ENCODE data around the gene EPS8L1. TPM values are rescaled to one million over a fixed set of nuclear protein-coding genes. Genes with fewer than 3 reads are reported as not detected.
"Not testable (repeated sequence)": the region's sequence is repeated elsewhere in the genome, so short reads cannot be mapped to it uniquely, and the experiment has no call there.

Gene EPS8L1
- total RNA-seq, 8 experiments from 2014 or later = 2.2 to 38.1 (median 8.1) TPM

GRCh38 chr19:55107252-55107651 is 31.6 kb downstream of the EPS8L1 start:
- WGBS, 10 experiments = 94 to 100% (median 100%) methylated on average over 1 to 2 of the region's 3 CpGs; no CpG with 5 or more reads in 5 of the 10 experiments
- ATAC-seq (replicated peaks in 6 of 8); H3K27ac ChIP-seq; H3K4me1 ChIP-seq (replicated peaks in 1 of 2); in situ Hi-C loops (cut with MboI; ENCODE audit: low pct_unique_long_range_greater_than_20kb in 2 of 9, low sequenced_read_pairs in 9 of 9, unreplicated experiment in 9 of 9); H3K4me3 ChIP-seq: not testable (repeated sequence)

GRCh38 chr19:55109527-55110291 is 34.0 kb downstream of the EPS8L1 start:
- H3K4me3 ChIP-seq = no peak overlapping the region
- peaks cover 9 to 17% of the 10 kb centered on the region in 2 donors for H3K4me1 ChIP-seq (replicated peaks in 1 of 2)
- no peak overlapping the region for H3K27ac ChIP-seq
- ATAC-seq (replicated peaks in 6 of 8) = no peak
- in situ Hi-C loops (cut with MboI; ENCODE audit: low pct_unique_long_range_greater_than_20kb in 2 of 9, low sequenced_read_pairs in 9 of 9, unreplicated experiment in 9 of 9) = no loop called here
- 58 to 100% (median 93%) methylated on average over 2 to 11 of the region's 20 CpGs; no CpG with 5 or more reads in 4 of the 10 experiments for WGBS, 10 experiments

DNA sequence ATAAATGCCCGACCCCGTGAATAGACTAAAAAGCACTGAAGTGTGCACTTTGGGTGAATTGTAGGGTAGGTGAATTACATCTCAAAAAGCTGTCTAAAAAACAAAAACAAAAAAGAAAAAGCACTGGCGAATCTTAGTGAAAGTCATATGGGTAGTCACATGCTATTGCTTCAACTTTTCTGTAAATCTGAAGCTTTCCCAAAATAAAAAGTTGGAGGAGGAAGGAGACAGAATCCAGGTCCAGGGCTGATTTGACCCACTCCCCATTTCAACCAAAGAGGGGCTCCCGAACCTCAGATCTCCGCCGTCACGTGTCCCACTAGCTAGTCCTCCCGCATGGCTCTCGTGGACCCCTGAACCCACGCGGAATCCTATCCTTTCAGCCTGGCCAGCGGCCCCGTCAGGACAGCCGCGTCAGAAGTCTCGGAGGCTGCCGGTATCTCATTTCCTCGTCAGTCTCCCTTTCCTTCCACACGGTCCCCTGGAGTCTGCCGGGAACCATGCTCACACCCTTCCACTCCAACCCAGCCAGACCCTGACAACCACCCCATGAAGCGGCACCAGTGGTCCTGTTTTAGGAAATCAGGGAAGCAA is 35.7 kb downstream of the EPS8L1 start:
- Histone ChIP-seq H3K4me1 (replicated peaks in 1 of 2) (peaks cover 21 to 31% of the 10 kb centered on the region in 2 donors), H3K4me3 (no peak overlapping the region), H3K27ac (no peak overlapping the region)
- in situ Hi-C loops (cut with MboI; ENCODE audit: low pct_unique_long_range_greater_than_20kb in 2 of 9, low sequenced_read_pairs in 9 of 9, unreplicated experiment in 9 of 9) = no loop called here
- 10 to 100% (median 89%) methylated on average over 1 to 14 of the region's 21 CpGs; no CpG with 5 or more reads in 2 of the 10 experiments for WGBS, 10 experiments
- no peak for ATAC-seq (replicated peaks in 6 of 8)

- 57 to 100% methylated on average over 1 to 2 of the region's 25 CpGs; no CpG with 5 or more reads in 8 of the 10 experiments for WGBS, 10 experiments
- in situ Hi-C loops (cut with MboI; ENCODE audit: low pct_unique_long_range_greater_than_20kb in 2 of 9, low sequenced_read_pairs in 9 of 9, unreplicated experiment in 9 of 9) = no loop called here
- Histone ChIP-seq H3K4me3 (no peak overlapping the region), H3K27ac (no peak overlapping the region), H3K4me1 (replicated peaks in 1 of 2) (peaks cover 21 to 31% of the 10 kb centered on the region in 2 donors)
- ATAC-seq (replicated peaks in 6 of 8) = no peak
Observed at GRCh38 chr19:55112246-55112776, 36.6 kb downstream of the EPS8L1 start.

GRCh38 chr19:55112777-55113569 is 37.3 kb downstream of the EPS8L1 start:
- ATAC-seq (replicated peaks in 6 of 8) = no peak
- WGBS, 10 experiments = 10 to 100% (median 75%) methylated on average over 1 to 9 of the region's 23 CpGs; no CpG with 5 or more reads in 6 of the 10 experiments
- in situ Hi-C loops (cut with MboI; ENCODE audit: low pct_unique_long_range_greater_than_20kb in 2 of 9, low sequenced_read_pairs in 9 of 9, unreplicated experiment in 9 of 9) = no loop called here
- Histone ChIP-seq H3K4me3 (no peak overlapping the region), H3K4me1 (replicated peaks in 1 of 2) (peaks cover 21 to 31% of the 10 kb centered on the region in 2 donors), H3K27ac (peak overlapping the region in 1 of 2 donors; percentile 25)

- peak; percentile 26 to 57 (median 50) for ATAC-seq (replicated peaks in 6 of 8)
- WGBS, 10 experiments = 0 to 60% (median 27%) methylated on average over 1 to 3 of the region's 12 CpGs; no CpG with 5 or more reads in 7 of the 10 experiments
- H3K4me1 ChIP-seq (replicated peaks in 1 of 2) = peaks cover 26 to 35% of the 10 kb centered on the region in 2 donors
- no peak overlapping the region for H3K4me3 ChIP-seq
- peak overlapping the region in 1 of 2 donors; percentile 25 for H3K27ac ChIP-seq
- in situ Hi-C loops (cut with MboI; ENCODE audit: low pct_unique_long_range_greater_than_20kb in 2 of 9, low sequenced_read_pairs in 9 of 9, unreplicated experiment in 9 of 9) = no loop called here
Observed at GRCh38 chr19:55113570-55114039, 37.9 kb downstream of the EPS8L1 start.

DNA sequence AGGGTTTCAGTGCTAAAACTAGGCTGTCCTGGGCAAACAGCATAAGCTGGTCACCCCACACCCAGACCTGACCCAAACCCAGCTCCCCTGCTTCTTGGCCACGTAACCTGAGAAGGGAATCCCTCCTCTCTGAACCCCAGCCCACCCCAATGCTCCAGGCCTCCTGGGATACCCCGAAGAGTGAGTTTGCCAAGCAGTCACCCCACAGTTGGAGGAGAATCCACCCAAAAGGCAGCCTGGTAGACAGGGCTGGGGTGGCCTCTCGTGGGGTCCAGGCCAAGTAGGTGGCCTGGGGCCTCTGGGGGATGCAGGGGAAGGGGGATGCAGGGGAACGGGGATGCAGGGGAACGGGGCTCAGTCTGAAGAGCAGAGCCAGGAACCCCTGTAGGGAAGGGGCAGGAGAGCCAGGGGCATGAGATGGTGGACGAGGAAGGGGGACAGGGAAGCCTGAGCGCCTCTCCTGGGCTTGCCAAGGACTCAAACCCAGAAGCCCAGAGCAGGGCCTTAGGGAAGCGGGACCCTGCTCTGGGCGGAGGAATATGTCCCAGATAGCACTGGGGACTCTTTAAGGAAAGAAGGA is 39.0 kb downstream of the EPS8L1 start:
- no peak for ATAC-seq (replicated peaks in 6 of 8)
- WGBS, 10 experiments = 100% methylated on average over 2 of the region's 9 CpGs; no CpG with 5 or more reads in 9 of the 10 experiments
- peaks cover 27 to 38% of the 10 kb centered on the region in 2 donors for H3K4me1 ChIP-seq (replicated peaks in 1 of 2)
- no peak overlapping the region for H3K27ac ChIP-seq
- no peak overlapping the region for H3K4me3 ChIP-seq
- in situ Hi-C loops (cut with MboI; ENCODE audit: low pct_unique_long_range_greater_than_20kb in 2 of 9, low sequenced_read_pairs in 9 of 9, unreplicated experiment in 9 of 9) = no loop called here

DNA sequence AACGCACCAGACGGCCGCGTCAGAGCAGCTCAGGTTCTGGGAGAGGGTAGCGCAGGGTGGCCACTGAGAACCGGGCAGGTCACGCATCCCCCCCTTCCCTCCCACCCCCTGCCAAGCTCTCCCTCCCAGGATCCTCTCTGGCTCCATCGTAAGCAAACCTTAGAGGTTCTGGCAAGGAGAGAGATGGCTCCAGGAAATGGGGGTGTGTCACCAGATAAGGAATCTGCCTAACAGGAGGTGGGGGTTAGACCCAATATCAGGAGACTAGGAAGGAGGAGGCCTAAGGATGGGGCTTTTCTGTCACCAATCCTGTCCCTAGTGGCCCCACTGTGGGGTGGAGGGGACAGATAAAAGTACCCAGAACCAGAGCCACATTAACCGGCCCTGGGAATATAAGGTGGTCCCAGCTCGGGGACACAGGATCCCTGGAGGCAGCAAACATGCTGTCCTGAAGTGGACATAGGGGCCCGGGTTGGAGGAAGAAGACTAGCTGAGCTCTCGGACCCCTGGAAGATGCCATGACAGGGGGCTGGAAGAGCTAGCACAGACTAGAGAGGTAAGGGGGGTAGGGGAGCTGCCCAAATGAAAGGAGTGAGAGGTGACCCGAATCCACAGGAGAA is 39.9 kb downstream of the EPS8L1 start:
- Histone ChIP-seq H3K4me1 (replicated peaks in 1 of 2) (peaks cover 27 to 35% of the 10 kb centered on the region in 2 donors), H3K27ac (peak overlapping the region in 1 of 2 donors; percentile 13), H3K4me3 (peak overlapping the region; percentile 68 to 92 (median 74))
- in situ Hi-C loops (cut with MboI; ENCODE audit: low pct_unique_long_range_greater_than_20kb in 2 of 9, low sequenced_read_pairs in 9 of 9, unreplicated experiment in 9 of 9) = no loop called here
- 0 to 80% (median 29%) methylated on average over 1 to 5 of the region's 13 CpGs; no CpG with 5 or more reads in 2 of the 10 experiments for WGBS, 10 experiments
- ATAC-seq (replicated peaks in 6 of 8) = no peak

- Histone ChIP-seq H3K27ac (peak overlapping the region; percentile 13 to 15), H3K4me3 (peak overlapping the region; percentile 68 to 92 (median 74)), H3K4me1 (replicated peaks in 1 of 2) (peaks cover 27 to 35% of the 10 kb centered on the region in 2 donors)
- peak; percentile 16 to 43 (median 32) for ATAC-seq (replicated peaks in 6 of 8)
- in situ Hi-C loops (cut with MboI; ENCODE audit: low pct_unique_long_range_greater_than_20kb in 2 of 9, low sequenced_read_pairs in 9 of 9, unreplicated experiment in 9 of 9) = no loop called here
- 0 to 20% (median 2%) methylated on average over 1 to 19 of the region's 25 CpGs for WGBS, 10 experiments
Observed at GRCh38 chr19:55116232-55116858, 40.7 kb downstream of the EPS8L1 start.

- Histone ChIP-seq H3K4me3 (peak within 1 kb of the TSS; percentile 68 to 92 (median 74)), H3K4me1 (replicated peaks in 1 of 2) (peaks cover 27 to 35% of the 10 kb centered on the region in 2 donors), H3K27ac (peak within 1 kb of the TSS; percentile 69 to 75)
- ATAC-seq (replicated peaks in 6 of 8) = peak; percentile 1 to 27 (median 16)
- 0% methylated on average over 1 to 2 of the region's 97 CpGs; no CpG with 5 or more reads in 8 of the 10 experiments for WGBS, 10 experiments
- in situ Hi-C loops (cut with MboI; ENCODE audit: low pct_unique_long_range_greater_than_20kb in 2 of 9, low sequenced_read_pairs in 9 of 9, unreplicated experiment in 9 of 9) = no loop called here
Observed at GRCh38 chr19:55116859-55117662, 41.4 kb downstream of the EPS8L1 start, which contains the start of gene PPP1R12C. PPP1R12C (minus strand) TSS chr19:55117637; CDS start chr19:55117543, 94 bp downstream.
